ENCODE data around the gene ZNF789.
"Not testable (repeated sequence)": the region's sequence is repeated elsewhere in the genome, so short reads cannot be mapped to it uniquely, and the experiment has no call there.

ZNF789 gene

DNA sequence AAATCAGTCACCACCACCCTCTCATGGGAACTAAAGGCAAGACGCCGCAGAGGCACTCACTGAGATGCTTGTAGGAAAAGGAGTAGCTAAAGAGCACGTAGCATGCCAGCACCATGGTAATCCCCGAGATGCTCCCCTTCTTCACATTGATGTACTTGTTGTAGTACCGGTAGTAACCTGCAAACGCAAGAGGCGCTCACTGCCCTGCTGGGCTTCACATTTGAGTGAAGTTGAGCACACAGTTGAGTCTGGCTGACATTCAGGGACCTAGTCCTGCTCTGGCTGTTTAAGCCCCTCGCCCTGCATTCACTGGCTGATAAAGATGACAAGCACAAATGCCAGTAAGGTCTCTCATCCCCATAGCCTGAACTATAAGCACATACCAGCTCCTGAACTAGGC is 13.6 kb upstream of the ZNF789 start:
- DNase-seq: no peak

- no peak for DNase-seq
Observed at GRCh38 chr7:99460651-99461050, 12.0 kb upstream of the ZNF789 start.

DNA sequence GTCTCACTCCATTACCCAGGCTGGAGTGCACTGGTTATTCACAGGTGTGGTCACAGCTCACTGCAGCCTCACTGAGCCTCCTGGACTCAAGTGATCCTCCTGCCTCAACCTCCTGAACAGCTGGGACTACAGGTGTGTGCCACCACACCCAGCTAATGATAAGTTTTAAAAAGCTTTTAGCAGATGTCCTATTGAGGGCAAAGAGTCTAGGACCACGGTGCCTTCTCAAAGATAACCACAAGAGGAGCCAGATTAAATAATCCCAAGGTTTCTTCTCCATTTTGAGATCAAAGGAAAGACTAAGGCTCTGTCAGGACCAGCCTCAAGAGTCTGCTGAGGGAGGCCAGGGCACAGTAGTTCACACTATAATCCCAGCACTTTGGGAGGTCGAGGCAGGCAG is 11.5 kb upstream of the ZNF789 start:
- no peak for DNase-seq

DNA sequence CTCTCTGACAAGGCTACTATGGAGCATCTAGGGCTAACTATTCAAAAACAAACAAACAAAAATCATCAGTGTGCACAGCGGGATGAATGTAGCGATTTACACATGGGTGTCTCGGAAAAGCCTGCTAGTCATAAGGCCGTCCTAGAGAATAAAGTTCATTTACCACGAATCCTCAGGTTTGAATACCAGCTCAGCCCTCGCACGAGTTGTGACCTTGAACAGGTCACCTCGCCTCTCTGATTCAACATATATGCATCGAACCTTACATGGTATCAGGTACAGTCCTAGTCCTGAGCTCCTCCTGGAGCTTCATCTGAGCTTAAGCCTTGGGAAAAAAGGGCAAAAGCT is 7.3 kb upstream of the ZNF789 start:
- no peak for DNase-seq

GRCh38 chr7:99468336-99468918 is 4.3 kb upstream of the ZNF789 start:
- no peak for DNase-seq

DNA sequence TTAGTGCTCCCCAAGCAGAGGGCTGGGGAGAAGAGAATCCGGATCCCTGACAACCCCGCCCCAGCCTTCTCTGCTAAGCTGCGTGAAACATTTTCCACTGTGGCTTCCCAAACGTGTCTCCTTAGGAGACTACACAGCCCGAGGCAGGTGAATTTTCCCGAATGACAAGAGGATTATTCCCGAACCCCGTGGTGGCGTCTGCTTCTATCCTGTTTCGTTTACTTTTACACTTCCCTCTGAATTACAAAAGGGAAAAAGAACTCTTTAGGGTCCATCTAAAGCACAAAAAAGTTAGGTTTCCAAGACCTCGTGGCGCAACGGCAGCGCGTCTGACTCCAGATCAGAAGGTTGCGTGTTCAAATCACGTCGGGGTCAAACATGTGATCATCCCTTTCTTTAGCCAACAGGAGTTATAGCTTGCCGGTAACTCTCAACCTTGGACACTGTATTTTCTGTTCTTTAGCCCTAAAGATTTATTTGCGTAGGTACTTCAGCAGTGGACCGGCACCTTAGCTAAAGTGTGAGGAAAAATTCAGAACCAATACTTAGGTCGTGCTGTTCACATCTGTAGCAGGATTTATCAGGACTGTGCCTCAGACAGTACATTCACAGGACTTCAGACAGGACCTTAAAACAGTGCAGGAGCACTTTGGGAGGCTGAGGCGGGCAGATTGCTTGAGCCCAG is 3.2 kb upstream of the ZNF789 start:
- DNase-seq: no peak

- no peak for DNase-seq
Observed at GRCh38 chr7:99473315-99473596, 566 bp downstream of the ZNF789 start.

DNA sequence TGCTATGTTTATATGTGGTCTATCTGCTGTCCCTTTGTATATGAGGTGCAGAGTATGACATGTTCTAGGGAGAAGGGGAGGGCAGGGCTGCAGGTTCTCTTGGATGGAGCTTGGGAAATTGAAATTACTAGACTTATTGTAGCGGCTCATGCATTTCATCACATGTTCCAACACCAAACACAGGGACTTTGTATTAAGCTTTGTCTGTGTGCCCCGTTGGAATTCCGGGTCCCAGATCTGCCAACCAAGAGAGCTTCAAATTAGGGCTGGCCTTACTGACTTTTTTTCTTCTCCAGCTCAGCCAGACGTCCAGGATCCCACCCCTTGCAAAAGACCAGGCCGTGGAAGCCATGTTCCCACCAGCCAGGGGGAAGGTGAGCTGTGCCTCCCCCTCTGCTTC is 3.4 kb downstream of the ZNF789 start:
- no peak for DNase-seq

GRCh38 chr7:99478464-99479440 is 6.1 kb downstream of the ZNF789 start:
- no peak for DNase-seq

- DNase-seq: no peak
Observed at GRCh38 chr7:99485094-99485493, 12.4 kb downstream of the ZNF789 start.

DNA sequence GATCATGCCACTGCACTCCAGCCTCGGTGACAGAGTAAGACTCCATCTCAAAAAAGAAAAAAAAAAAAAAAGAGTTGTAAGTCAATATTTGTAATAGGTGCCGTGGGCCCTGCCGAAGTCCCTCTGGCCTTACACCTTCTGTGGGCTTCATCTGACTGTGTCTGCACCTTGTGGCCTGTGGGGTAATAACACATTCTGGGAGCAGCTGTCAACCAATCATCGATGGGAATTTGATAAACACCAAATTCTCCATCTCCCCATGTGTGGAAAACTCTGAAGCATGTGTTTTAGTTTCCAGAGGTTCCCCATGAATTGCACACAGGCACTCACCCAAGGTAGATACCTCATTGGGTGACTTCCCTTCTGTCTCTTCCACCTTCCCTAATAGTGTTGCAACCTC is 16.5 kb downstream of the ZNF789 start:
- no peak for DNase-seq

GRCh38 chr7:99490878-99491277 is 18.2 kb downstream of the ZNF789 start:
- DNase-seq: no peak

- DNase-seq: no peak
Observed at GRCh38 chr7:99493823-99494222, 21.1 kb downstream of the ZNF789 start.

- DNase-seq: no peak
Observed at GRCh38 chr7:99497766-99498545, 25.3 kb downstream of the ZNF789 start.

DNA sequence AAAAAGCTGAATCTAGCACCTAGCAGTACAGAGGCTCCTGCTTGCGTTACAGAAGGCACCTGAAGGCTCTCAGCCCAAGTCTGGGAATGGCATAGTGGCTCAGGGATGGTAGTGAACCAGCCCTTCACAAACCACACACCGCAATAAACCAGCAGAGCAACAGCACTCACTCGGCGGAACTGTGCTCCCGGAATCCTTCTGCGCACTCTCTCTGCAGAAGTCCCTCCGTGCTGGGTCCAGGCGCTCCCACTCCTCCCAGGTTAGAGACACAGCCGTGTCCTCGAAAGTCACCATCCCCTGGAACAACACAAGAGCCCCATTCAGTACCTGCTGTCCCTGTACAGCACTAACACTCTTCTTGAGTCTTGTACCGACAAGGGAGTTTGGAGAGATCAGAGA is 25.9 kb downstream of the ZNF789 start:
- no peak for DNase-seq

- no peak for DNase-seq
Observed at GRCh38 chr7:99499371-99499720, 26.7 kb downstream of the ZNF789 start.

- DNase-seq: peak; percentile 47
Observed at GRCh38 chr7:99499721-99500636, 27.3 kb downstream of the ZNF789 start, which contains the start of gene ZNF394. Gene ZNF394 (minus strand): TSS chr7:99500281. CDS start chr7:99500093, 188 bp downstream.

- DNase-seq: no peak
Observed at GRCh38 chr7:99500637-99501009, 27.9 kb downstream of the ZNF789 start.

- not testable (repeated sequence) for DNase-seq
Observed at GRCh38 chr7:99501236-99501635, 28.5 kb downstream of the ZNF789 start.

- peak; percentile 92 for DNase-seq
Observed at GRCh38 chr7:99504281-99504602, 31.6 kb downstream of the ZNF789 start.

DNA sequence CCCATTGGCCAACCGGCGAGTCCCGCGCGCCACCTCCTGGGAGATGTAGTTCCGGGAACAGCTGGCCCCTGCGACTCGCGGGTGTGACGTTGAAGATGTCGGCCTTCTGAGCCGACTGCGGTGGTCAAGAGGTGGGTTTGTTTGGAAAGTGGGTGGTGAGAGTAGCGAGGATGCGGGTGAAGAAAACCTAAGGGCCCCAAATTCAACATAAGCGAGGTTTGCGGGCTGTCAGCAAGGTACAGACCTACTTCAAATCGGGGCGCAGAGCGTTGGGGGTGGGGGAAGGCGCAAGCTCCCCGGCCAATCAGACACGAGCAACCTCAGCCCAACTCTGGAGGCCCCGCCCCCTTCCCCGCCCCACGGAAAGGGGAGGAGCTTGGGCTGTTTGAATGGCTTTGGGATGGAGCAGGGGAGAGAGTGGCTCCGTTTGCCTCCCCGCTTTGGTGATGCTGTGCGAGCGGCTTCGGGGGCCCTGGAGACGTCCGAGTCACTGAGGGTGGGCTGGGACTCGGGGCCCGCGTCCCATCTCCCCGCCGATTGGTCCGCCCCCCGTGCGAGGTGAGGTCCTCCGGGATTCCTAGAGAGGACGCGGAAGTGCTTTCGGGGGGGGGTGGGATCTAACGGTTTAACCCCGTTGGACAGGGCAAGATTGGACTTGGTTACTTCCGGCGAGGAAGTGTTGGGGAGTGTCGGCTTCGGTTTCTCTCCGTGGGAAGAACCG is 32.1 kb downstream of the ZNF789 start, which contains the start of gene ZKSCAN5:
TSS of gene ZKSCAN5 (plus strand) at position 60 of the 721 bp plus-strand sequence. CDS start 1,383 bp downstream, outside the sequence.
- DNase-seq: peak; percentile 84

DNA sequence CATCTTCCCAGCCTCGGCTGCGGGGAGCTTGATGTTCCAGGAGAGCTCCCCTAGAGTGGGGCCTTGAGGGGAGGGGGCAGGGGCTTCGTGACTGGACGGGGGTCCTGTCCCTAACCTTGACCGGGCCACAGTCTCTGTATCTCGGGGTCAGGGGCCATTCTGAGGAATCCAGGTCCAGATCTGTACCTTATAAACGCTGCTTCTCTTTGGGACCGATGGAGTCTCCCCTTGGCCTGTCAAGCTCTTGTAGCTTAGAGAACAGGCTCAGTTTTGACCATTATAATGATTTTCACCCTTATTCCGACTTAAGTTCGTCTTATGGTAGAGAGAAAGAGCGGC is 32.6 kb downstream of the ZNF789 start:
- no peak for DNase-seq
